ENCODE data around the gene MERTK.

DNA sequence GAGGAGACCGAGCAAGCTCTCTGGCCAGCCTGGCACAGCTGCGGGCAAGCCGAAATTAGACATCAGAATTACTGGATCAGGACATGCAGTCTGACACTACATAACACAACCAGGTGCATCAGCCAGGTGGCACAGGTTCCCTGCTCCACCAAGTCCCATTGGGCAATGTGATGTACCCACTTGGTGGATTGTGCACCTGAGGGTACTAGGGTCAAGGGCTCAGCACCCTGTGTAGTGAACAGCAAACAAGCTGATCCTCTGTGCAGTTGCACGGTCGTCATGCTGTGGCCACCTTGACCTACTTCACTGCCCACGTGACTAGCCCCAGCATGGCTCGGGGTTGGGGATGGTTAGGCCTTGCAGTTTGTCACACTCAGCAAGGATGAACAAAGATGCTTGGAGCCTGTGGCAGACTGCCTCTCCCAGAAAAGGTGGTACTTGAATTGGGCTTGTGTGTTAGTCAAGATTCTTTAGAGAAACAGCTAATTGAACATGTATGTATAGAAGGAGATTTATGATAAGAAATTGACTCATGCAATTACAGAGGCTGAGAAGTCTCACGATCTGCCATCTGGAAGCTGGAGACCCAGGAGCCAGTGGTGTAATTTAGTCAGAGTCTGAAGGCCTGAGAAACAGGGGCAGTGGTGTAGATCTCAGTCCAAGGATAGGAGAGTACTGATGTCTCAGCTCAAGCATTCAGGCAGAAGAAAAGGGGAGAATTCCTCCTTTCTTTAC lies 85.2 kb downstream of the MERTK start:
- TF ChIP-seq, protein P1, sequence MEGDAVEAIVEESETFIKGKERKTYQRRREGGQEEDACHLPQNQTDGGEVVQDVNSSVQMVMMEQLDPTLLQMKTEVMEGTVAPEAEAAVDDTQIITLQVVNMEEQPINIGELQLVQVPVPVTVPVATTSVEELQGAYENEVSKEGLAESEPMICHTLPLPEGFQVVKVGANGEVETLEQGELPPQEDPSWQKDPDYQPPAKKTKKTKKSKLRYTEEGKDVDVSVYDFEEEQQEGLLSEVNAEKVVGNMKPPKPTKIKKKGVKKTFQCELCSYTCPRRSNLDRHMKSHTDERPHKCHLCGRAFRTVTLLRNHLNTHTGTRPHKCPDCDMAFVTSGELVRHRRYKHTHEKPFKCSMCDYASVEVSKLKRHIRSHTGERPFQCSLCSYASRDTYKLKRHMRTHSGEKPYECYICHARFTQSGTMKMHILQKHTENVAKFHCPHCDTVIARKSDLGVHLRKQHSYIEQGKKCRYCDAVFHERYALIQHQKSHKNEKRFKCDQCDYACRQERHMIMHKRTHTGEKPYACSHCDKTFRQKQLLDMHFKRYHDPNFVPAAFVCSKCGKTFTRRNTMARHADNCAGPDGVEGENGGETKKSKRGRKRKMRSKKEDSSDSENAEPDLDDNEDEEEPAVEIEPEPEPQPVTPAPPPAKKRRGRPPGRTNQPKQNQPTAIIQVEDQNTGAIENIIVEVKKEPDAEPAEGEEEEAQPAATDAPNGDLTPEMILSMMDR (IDR thresholded peaks at IDR 0.05; ENCODE audit: poor library complexity), result no peak
- TF ChIP-seq EZH2 (IDR thresholded peaks at IDR 0.05; ENCODE audit: borderline replicate concordance), result no peak

Data from hepatocyte (in vitro differentiated cells).